Spleen (tissue), 7 donors: Measurements from ENCODE around the gene PAM.
"Not testable (repeated sequence)": the region's sequence is repeated elsewhere in the genome, so short reads cannot be mapped to it uniquely, and the experiment has no call there.

ENCODE experiments used
- CTCF ChIP-seq, 11 experiments: fragments of 200-600 bp in 7 of 11; fragments of 450-650 bp in 4 of 11; sonication (generic) in 4 of 11; IDR thresholded peaks in 8 of 11; conservative IDR thresholded peaks in 3 of 11; 1 replicate in 7 of 11; 2 replicates in 4 of 11; pipeline versions ENCODE4 v1.4.0 to v1.8.0; 2016 to 2021; ENCODE audit warnings: antibody characterized with exemption in 11 of 11, inconsistent platforms in 4 of 11, mild to moderate bottlenecking in 1 of 11
- POLR2A ChIP-seq, 3 donors: fragments of 450-650 bp; IDR thresholded peaks; one replicate each; pipeline ENCODE4 v1.5.1; 2017; ENCODE audit warnings: antibody characterized with exemption in 3 of 3, mild to moderate bottlenecking in 1 of 3
- POLR2AphosphoS5 ChIP-seq, 3 donors: sonication (generic); formaldehyde crosslinking; IDR thresholded peaks; one replicate each; pipeline ENCODE4 v1.5.1; 2017; ENCODE audit warnings: antibody characterized with exemption in 3 of 3
- donor health status: DM: no; HTN: no; CAD: no; lungs with moderate emphysema.
- donor health status: DM: no; HTN: no; CAD: no.
- donor health status: DM: no; HTN: no; CAD: no.

GRCh38 chr5:102907099-102907498 is 152.0 kb downstream of the PAM start:
- not testable (repeated sequence) for TF ChIP-seq CTCF (IDR thresholded peaks at IDR 0.05 in 8 of 11, conservative IDR thresholded peaks at IDR 0.05 in 3 of 11); POLR2A (IDR thresholded peaks at IDR 0.05); POLR2AphosphoS5 (IDR thresholded peaks at IDR 0.05)
